Astrocyte of the spinal cord (primary cell): Measurements from ENCODE around the gene PTPRN2.
"Not testable (repeated sequence)": the region's sequence is repeated elsewhere in the genome, so short reads cannot be mapped to it uniquely, and the experiment has no call there.

Experiments used
- DNase-seq: peaks from one replicate; pipeline ENCODE4 v3.0.0; 2011; ENCODE audit warnings: low read depth, low spot score
- H3K4me3 ChIP-seq: 2 replicates; pipeline ENCODE4 v1.5.1; 2011; ENCODE audit warnings: low read depth, mild to moderate bottlenecking, low read length, moderate library complexity
- CTCF ChIP-seq: IDR thresholded peaks from 2 replicates; pipeline ENCODE4 v1.5.1; 2012; ENCODE audit warnings: low read depth, mild to moderate bottlenecking, low read length, inconsistent platforms
- in situ Hi-C: cut with HindIII; loops from 2 replicates; pipeline ENCODE4 v1.10.0; 2017; ENCODE audit warnings: low sequenced_read_pairs

Gene PTPRN2

GRCh38 chr7:157896774-157897555 is 690.7 kb downstream of the PTPRN2 start:
- in situ Hi-C loops, result no loop called here
- DNase-seq, result no peak
- H3K4me3 ChIP-seq, result no peak overlapping the region
- TF ChIP-seq CTCF, result no peak

- in situ Hi-C loops, H3K4me3 ChIP-seq, DNase-seq: not testable (repeated sequence)
These were observed 691.3 kb downstream of the PTPRN2 start for GRCh38 chr7:157896376-157896675.

- in situ Hi-C loops, result no loop called here
- no peak for TF ChIP-seq CTCF
- DNase-seq, result no peak
- H3K4me3 ChIP-seq, result no peak overlapping the region
These were observed 691.9 kb downstream of the PTPRN2 start for GRCh38 chr7:157895520-157896375.

- in situ Hi-C loops, DNase-seq, H3K4me3 ChIP-seq: not testable (repeated sequence)
These were observed 692.5 kb downstream of the PTPRN2 start for GRCh38 chr7:157895098-157895497.

- TF ChIP-seq CTCF, result no peak
- no peak overlapping the region for H3K4me3 ChIP-seq
- in situ Hi-C loops, result no loop called here
- DNase-seq, result no peak
These were observed 694.0 kb downstream of the PTPRN2 start for GRCh38 chr7:157893535-157894044.

GRCh38 chr7:157892751-157893523 is 694.7 kb downstream of the PTPRN2 start:
- no peak for DNase-seq
- in situ Hi-C loops, result no loop called here
- H3K4me3 ChIP-seq, result no peak overlapping the region
- TF ChIP-seq CTCF, result no peak

- in situ Hi-C loops, result no loop called here
- no peak for DNase-seq
- TF ChIP-seq CTCF, result no peak
- no peak overlapping the region for H3K4me3 ChIP-seq
These were observed 696.7 kb downstream of the PTPRN2 start for GRCh38 chr7:157890921-157891401.
